Measurements from ENCODE around the gene CDYL2. TPM values are rescaled to one million over a fixed set of nuclear protein-coding genes. Genes with fewer than 3 reads are reported as not detected.

The CDYL2 gene
- total RNA-seq, 1 donor from 2014 or later = 26.5 TPM

- H3K4me3 ChIP-seq (ENCODE audit: insufficient read depth, low read depth, low read length) = no peak overlapping the region
- DNase-seq (ENCODE audit: low read depth) (no peak), FAIRE-seq (no peak)
- Mint-ChIP-seq H3K27me3 (ENCODE audit: low read depth, unreplicated experiment) (peaks cover 16% of the 10 kb centered on the region), H3K36me3 (ENCODE audit: low read depth, unreplicated experiment) (no peaks in the 10 kb centered on the region), H3K9me3 (ENCODE audit: unreplicated experiment) (peaks cover 1% of the 10 kb centered on the region), H3K27ac (ENCODE audit: unreplicated experiment) (no peak overlapping the region), H3K4me1 (ENCODE audit: low read depth, unreplicated experiment) (no peaks in the 10 kb centered on the region), H3K4me3 (ENCODE audit: unreplicated experiment) (no peak overlapping the region)
- H3K27ac ChIP-seq (ENCODE audit: low read depth, low read length) = no peak overlapping the region
- no peak overlapping the region for H3K9ac ChIP-seq (ENCODE audit: low read length)
- no peak overlapping the region for H2AFZ ChIP-seq (ENCODE audit: low read depth, low read length)
- no peaks in the 10 kb centered on the region for H4K20me1 ChIP-seq (ENCODE audit: insufficient read depth, low read length)
- H3K4me1 ChIP-seq (ENCODE audit: insufficient read depth, low read length) = no peaks in the 10 kb centered on the region
- H3K4me2 ChIP-seq (ENCODE audit: low read length) = no peak overlapping the region
- no peaks in the 10 kb centered on the region for H3K9me3 ChIP-seq (ENCODE audit: insufficient read depth, low read depth, low read length)
- H3K36me3 ChIP-seq (ENCODE audit: insufficient read depth, low read length) = no peaks in the 10 kb centered on the region
- TF ChIP-seq EZH2 (IDR thresholded peaks at IDR 0.05; ENCODE audit: insufficient read depth, low read length) = no peak
- TF ChIP-seq CTCF (IDR thresholded peaks at IDR 0.05; ENCODE audit: insufficient read depth, low read depth, low read length) = no peak
- no peaks in the 10 kb centered on the region for H3K79me2 ChIP-seq (ENCODE audit: insufficient read depth, low read length)
- H3K27me3 ChIP-seq (ENCODE audit: insufficient read depth, low read length) = no peaks in the 10 kb centered on the region
These were observed 22.6 kb upstream of the CDYL2 start for GRCh38 chr16:80827007-80827406.

DNA sequence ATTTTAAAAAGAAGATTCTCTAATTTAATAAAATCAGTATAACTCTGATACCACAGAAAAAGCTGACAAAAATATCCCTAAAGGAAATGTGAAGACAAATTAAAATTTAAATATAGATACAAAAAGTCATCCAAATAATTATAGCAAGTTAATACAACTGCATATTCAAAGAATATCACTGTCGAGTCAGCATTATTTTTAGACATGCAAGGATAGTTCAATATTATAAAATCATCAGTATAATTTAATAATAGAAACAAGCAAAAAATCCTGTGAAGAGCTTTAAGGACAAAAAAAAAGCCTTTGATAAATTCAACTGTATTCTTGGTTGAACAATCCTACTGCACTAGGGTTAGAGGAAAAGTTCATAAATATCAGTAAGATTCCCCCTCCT is 21.0 kb upstream of the CDYL2 start:
- H3K27me3 Mint-ChIP-seq (ENCODE audit: low read depth, unreplicated experiment) = peaks cover 8% of the 10 kb centered on the region
- H3K9me3 Mint-ChIP-seq (ENCODE audit: unreplicated experiment) = peaks cover under 1% of the 10 kb centered on the region
- no peaks in the 10 kb centered on the region for H3K36me3 ChIP-seq (ENCODE audit: insufficient read depth, low read length)
- H3K36me3 Mint-ChIP-seq (ENCODE audit: low read depth, unreplicated experiment) = no peaks in the 10 kb centered on the region
- H3K27me3 ChIP-seq (ENCODE audit: insufficient read depth, low read length) = no peaks in the 10 kb centered on the region
- H4K20me1 ChIP-seq (ENCODE audit: insufficient read depth, low read length) = no peaks in the 10 kb centered on the region
- no peak overlapping the region for H2AFZ ChIP-seq (ENCODE audit: low read depth, low read length)
- no peak for FAIRE-seq
- no peak overlapping the region for H3K4me3 ChIP-seq (ENCODE audit: insufficient read depth, low read depth, low read length)
- H3K27ac ChIP-seq (ENCODE audit: low read depth, low read length) = no peak overlapping the region
- DNase-seq (ENCODE audit: low read depth) = no peak
- H3K4me1 ChIP-seq (ENCODE audit: insufficient read depth, low read length) = no peaks in the 10 kb centered on the region
- no peaks in the 10 kb centered on the region for H3K4me1 Mint-ChIP-seq (ENCODE audit: low read depth, unreplicated experiment)
- no peak overlapping the region for H3K27ac Mint-ChIP-seq (ENCODE audit: unreplicated experiment)
- H3K4me3 Mint-ChIP-seq (ENCODE audit: unreplicated experiment) = no peak overlapping the region
- no peak for TF ChIP-seq EZH2 (IDR thresholded peaks at IDR 0.05; ENCODE audit: insufficient read depth, low read length)
- no peaks in the 10 kb centered on the region for H3K79me2 ChIP-seq (ENCODE audit: insufficient read depth, low read length)
- no peaks in the 10 kb centered on the region for H3K9me3 ChIP-seq (ENCODE audit: insufficient read depth, low read depth, low read length)
- no peak overlapping the region for H3K4me2 ChIP-seq (ENCODE audit: low read length)
- H3K9ac ChIP-seq (ENCODE audit: low read length) = no peak overlapping the region

GRCh38 chr16:80824623-80825364 is 20.4 kb upstream of the CDYL2 start:
- no peak overlapping the region for H3K4me3 Mint-ChIP-seq (ENCODE audit: unreplicated experiment)
- no peaks in the 10 kb centered on the region for H3K4me1 Mint-ChIP-seq (ENCODE audit: low read depth, unreplicated experiment)
- H3K4me2 ChIP-seq (ENCODE audit: low read length) = no peak overlapping the region
- H3K9ac ChIP-seq (ENCODE audit: low read length) = no peak overlapping the region
- no peaks in the 10 kb centered on the region for H3K4me1 ChIP-seq (ENCODE audit: insufficient read depth, low read length)
- no peaks in the 10 kb centered on the region for H3K36me3 ChIP-seq (ENCODE audit: insufficient read depth, low read length)
- no peaks in the 10 kb centered on the region for H3K9me3 ChIP-seq (ENCODE audit: insufficient read depth, low read depth, low read length)
- no peak overlapping the region for H3K4me3 ChIP-seq (ENCODE audit: insufficient read depth, low read depth, low read length)
- no peaks in the 10 kb centered on the region for H3K79me2 ChIP-seq (ENCODE audit: insufficient read depth, low read length)
- no peak overlapping the region for H2AFZ ChIP-seq (ENCODE audit: low read depth, low read length)
- no peaks in the 10 kb centered on the region for H3K9me3 Mint-ChIP-seq (ENCODE audit: unreplicated experiment)
- DNase-seq (ENCODE audit: low read depth) (peak; percentile 46), FAIRE-seq (peak; percentile 67)
- no peaks in the 10 kb centered on the region for H4K20me1 ChIP-seq (ENCODE audit: insufficient read depth, low read length)
- no peak overlapping the region for H3K27ac ChIP-seq (ENCODE audit: low read depth, low read length)
- no peaks in the 10 kb centered on the region for H3K36me3 Mint-ChIP-seq (ENCODE audit: low read depth, unreplicated experiment)
- TF ChIP-seq CTCF (IDR thresholded peaks at IDR 0.05; ENCODE audit: insufficient read depth, low read depth, low read length) = peak; percentile 77
- TF ChIP-seq EZH2 (IDR thresholded peaks at IDR 0.05; ENCODE audit: insufficient read depth, low read length) = no peak
- peaks cover 5% of the 10 kb centered on the region for H3K27me3 Mint-ChIP-seq (ENCODE audit: low read depth, unreplicated experiment)
- H3K27ac Mint-ChIP-seq (ENCODE audit: unreplicated experiment) = no peak overlapping the region
- peaks cover 2% of the 10 kb centered on the region for H3K27me3 ChIP-seq (ENCODE audit: insufficient read depth, low read length)
